PC-9 (cell line): Measurements from ENCODE around the gene CEP72. TPM values are rescaled to one million over a fixed set of nuclear protein-coding genes. Genes with fewer than 3 reads are reported as not detected.

Source experiments
- BruUV-seq: library from RNA; stranded (reverse); fragments of 400-500 nt; replicated peaks from 2 replicates; lab custom pipeline; 2021; lab: Mats Ljungman, UMichigan
- CTCF ChIA-PET: fragments of 300-600 bp; sonication (Branson Sonifier 250); formaldehyde crosslinking; loops from one replicate; lab custom pipeline; 2022; ENCODE audit warnings: antibody characterized with exemption; lab: Charles Lee
- POLR2A ChIA-PET: fragments of 300-600 bp; sonication (Branson Sonifier 250); formaldehyde crosslinking; loops from one replicate; lab custom pipeline; 2022; ENCODE audit warnings: antibody characterized with exemption; ENCODE audit not compliant: unreplicated experiment; lab: Charles Lee
- DNase-seq, 2 experiments: peaks; one replicate each; pipeline versions ENCODE4 v3.0.0 to v3.0.0-alpha.2; 2015 to 2022; ENCODE audit warnings: mixed read lengths in 1 of 2
- H2AFZ ChIP-seq: fragments of 200-600 bp; sonication (generic); 2 replicates; pipeline ENCODE4 v1.8.1; 2017; ENCODE audit warnings: antibody characterized with exemption
- H3F3A ChIP-seq: fragments of 200-600 bp; sonication (generic); 2 replicates; pipeline ENCODE4 v1.8.1; 2017; ENCODE audit warnings: antibody characterized with exemption, mild to moderate bottlenecking, low read depth; ENCODE audit not compliant: insufficient read depth
- H3K27ac ChIP-seq: fragments of 200-600 bp; sonication (generic); 2 replicates; pipeline ENCODE4 v1.6.1; 2016; ENCODE audit warnings: mixed run types
- H3K27me3 ChIP-seq: fragments of 200-600 bp; sonication (generic); 2 replicates; pipeline ENCODE4 v1.6.1; 2016; ENCODE audit warnings: low read depth, mixed run types; ENCODE audit not compliant: insufficient read depth
- H3K36me3 ChIP-seq: fragments of 200-600 bp; sonication (generic); 2 replicates; pipeline ENCODE4 v1.6.1; 2016; ENCODE audit warnings: low read depth, mixed run types
- H3K4me1 ChIP-seq: fragments of 200-600 bp; sonication (generic); replicated peaks from 2 replicates; pipeline ENCODE4 v1.6.1; 2016; ENCODE audit warnings: mixed run types; ENCODE audit not compliant: insufficient read depth
- H3K4me2 ChIP-seq: fragments of 200-600 bp; sonication (generic); 2 replicates; pipeline ENCODE4 v1.6.1; 2017; ENCODE audit warnings: mixed run types
- H3K4me3 ChIP-seq: fragments of 200-600 bp; sonication (generic); 2 replicates; pipeline ENCODE4 v1.6.1; 2016; ENCODE audit warnings: mixed run types
- H3K79me2 ChIP-seq: fragments of 200-600 bp; sonication (generic); 2 replicates; pipeline ENCODE4 v1.6.1; 2017; ENCODE audit warnings: low read depth, mixed run types
- H3K9me2 ChIP-seq: fragments of 200-600 bp; sonication (generic); 2 replicates; pipeline ENCODE4 v1.8.1; 2017; ENCODE audit warnings: mild to moderate bottlenecking; ENCODE audit not compliant: insufficient read depth
- H3K9me3 ChIP-seq: fragments of 200-600 bp; sonication (generic); 2 replicates; pipeline ENCODE4 v1.8.1; 2016; ENCODE audit warnings: low read depth; ENCODE audit not compliant: insufficient read depth
- H4K20me1 ChIP-seq: fragments of 200-600 bp; sonication (generic); 2 replicates; pipeline ENCODE4 v1.8.1; 2017; ENCODE audit not compliant: insufficient read depth
- CTCF ChIP-seq: fragments of 200-600 bp; sonication (generic); conservative IDR thresholded peaks from 2 replicates; pipeline ENCODE4 v1.6.1; 2017; ENCODE audit warnings: mixed run types, antibody characterized with exemption, mild to moderate bottlenecking, moderate library complexity
- EZH2 ChIP-seq: fragments of 200-600 bp; sonication (generic); IDR thresholded peaks from 2 replicates; pipeline ENCODE4 v1.8.0; 2017; ENCODE audit warnings: antibody characterized with exemption, low read depth
- intact Hi-C: fragments of 100-400 bp; cut with micrococcal nuclease; formaldehyde crosslinking; loops from one replicate; pipeline ENCODE4 v1.10.0; 2022; ENCODE audit not compliant: unreplicated experiment
- total RNA-seq: library from RNA; stranded (reverse); gene quantifications from 2 replicates; pipeline ENCODE4 v1.2.3, GENCODE V29; 2021

The CEP72 gene
- total RNA-seq, 1 experiment from 2014 or later = 86.8 TPM

GRCh38 chr5:646396-647201 lies 34.5 kb downstream of the CEP72 start:
- intact Hi-C loops = no loop called here
- peaks cover 9% of the 10 kb centered on the region for H3K9me3 ChIP-seq
- no peaks in the 10 kb centered on the region for H3K9me2 ChIP-seq
- no peak overlapping the region for H3K4me2 ChIP-seq
- no peaks in the 10 kb centered on the region for H3K4me1 ChIP-seq
- no peak overlapping the region for H3K4me3 ChIP-seq
- no TSS peak for BruUV-seq
- no peaks in the 10 kb centered on the region for H3K79me2 ChIP-seq
- no peaks in the 10 kb centered on the region for H3K27me3 ChIP-seq
- no peaks in the 10 kb centered on the region for H4K20me1 ChIP-seq
- H3K36me3 ChIP-seq = peaks cover 24% of the 10 kb centered on the region
- DNase-seq = no peak
- no peak overlapping the region for H3K27ac ChIP-seq
- H3F3A ChIP-seq = peaks cover 15% of the 10 kb centered on the region
- ChIA-PET POLR2A (no interaction called here), CTCF (no interaction called here)
- no peak overlapping the region for H2AFZ ChIP-seq
- TF ChIP-seq EZH2 = no peak
- no peak for TF ChIP-seq CTCF

- no TSS peak for BruUV-seq
- no peak overlapping the region for H3K27ac ChIP-seq
- no peak overlapping the region for H3K4me3 ChIP-seq
- intact Hi-C loops = no loop called here
- H3K4me1 ChIP-seq = no peaks in the 10 kb centered on the region
- POLR2A ChIA-PET = interaction anchor here (0.5 kb wide), 1 partner anchor 25 kb away, joined by 5 read pairs; no protein-coding TSS in a partner anchor
- no peaks in the 10 kb centered on the region for H3K9me2 ChIP-seq
- H3K4me2 ChIP-seq = no peak overlapping the region
- no peaks in the 10 kb centered on the region for H3K27me3 ChIP-seq
- H3K79me2 ChIP-seq = no peaks in the 10 kb centered on the region
- DNase-seq = no peak
- CTCF ChIA-PET = no interaction called here
- no peak overlapping the region for H2AFZ ChIP-seq
- TF ChIP-seq EZH2 (no peak), CTCF (no peak)
- H3F3A ChIP-seq = peaks cover 15% of the 10 kb centered on the region
- peaks cover 9% of the 10 kb centered on the region for H3K9me3 ChIP-seq
- peaks cover 24% of the 10 kb centered on the region for H3K36me3 ChIP-seq
- H4K20me1 ChIP-seq = no peaks in the 10 kb centered on the region
Measured at GRCh38 chr5:647311-647710, 35.2 kb downstream of the CEP72 start.

- H3F3A ChIP-seq = peaks cover 15% of the 10 kb centered on the region
- H3K4me3 ChIP-seq = no peak overlapping the region
- no peak overlapping the region for H3K4me2 ChIP-seq
- H3K27ac ChIP-seq = no peak overlapping the region
- intact Hi-C loops = no loop called here
- H3K9me3 ChIP-seq = peaks cover 9% of the 10 kb centered on the region
- peaks cover 26% of the 10 kb centered on the region for H3K36me3 ChIP-seq
- CTCF ChIA-PET = no interaction called here
- no peaks in the 10 kb centered on the region for H3K79me2 ChIP-seq
- H2AFZ ChIP-seq = no peak overlapping the region
- POLR2A ChIA-PET = interaction anchor here (0.5 kb wide), 1 partner anchor 25 kb away, joined by 5 read pairs; no protein-coding TSS in a partner anchor
- no peak for DNase-seq
- no peaks in the 10 kb centered on the region for H3K9me2 ChIP-seq
- H3K27me3 ChIP-seq = no peaks in the 10 kb centered on the region
- no peaks in the 10 kb centered on the region for H4K20me1 ChIP-seq
- no peaks in the 10 kb centered on the region for H3K4me1 ChIP-seq
- BruUV-seq = no TSS peak
- no peak for TF ChIP-seq EZH2
- TF ChIP-seq CTCF = no peak
Measured at GRCh38 chr5:647727-648126, 35.6 kb downstream of the CEP72 start.
